ENCODE results near the gene PKM.
A peak's percentile ranks its signal among the peaks of the same experiment; 100 is the strongest.
"Not testable (repeated sequence)": the region's sequence is repeated elsewhere in the genome, so short reads cannot be mapped to it uniquely, and the experiment has no call there.

PKM gene

GRCh38 chr15:72174551-72175165 is 56.3 kb downstream of the PKM start:
- DNase-seq: no peak

GRCh38 chr15:72173864-72174550 is 57.0 kb downstream of the PKM start:
- DNase-seq: no peak

- DNase-seq: no peak
These were observed 57.6 kb downstream of the PKM start for GRCh38 chr15:72173401-72173800.

GRCh38 chr15:72172796-72173195 is 58.2 kb downstream of the PKM start:
- DNase-seq: no peak

- not testable (repeated sequence) for DNase-seq
These were observed 59.0 kb downstream of the PKM start for GRCh38 chr15:72171978-72172377.

GRCh38 chr15:72170691-72171090 is 60.3 kb downstream of the PKM start:
- no peak for DNase-seq

- no peak for DNase-seq
These were observed 60.9 kb downstream of the PKM start for GRCh38 chr15:72169921-72170611.

GRCh38 chr15:72169236-72169920 is 61.6 kb downstream of the PKM start:
- DNase-seq: no peak

- DNase-seq: no peak
These were observed 62.2 kb downstream of the PKM start for GRCh38 chr15:72168808-72169190.

- peak in 1 of 2 experiments; percentile 26 for DNase-seq
These were observed 62.7 kb downstream of the PKM start for GRCh38 chr15:72168131-72168807.

GRCh38 chr15:72167445-72167844 is 63.5 kb downstream of the PKM start:
- no peak for DNase-seq

- no peak for DNase-seq
These were observed 64.1 kb downstream of the PKM start for GRCh38 chr15:72166716-72167417.

GRCh38 chr15:72163719-72164118 is 67.3 kb downstream of the PKM start:
- no peak for DNase-seq

GRCh38 chr15:72162569-72162968 is 68.4 kb downstream of the PKM start:
- DNase-seq: no peak

- no peak for DNase-seq
These were observed 69.4 kb downstream of the PKM start for GRCh38 chr15:72161361-72162132.

GRCh38 chr15:72160696-72161245 is 70.2 kb downstream of the PKM start:
- DNase-seq: no peak

GRCh38 chr15:72156928-72157327 is 74.1 kb downstream of the PKM start:
- DNase-seq: no peak

GRCh38 chr15:72155635-72156616 is 75.1 kb downstream of the PKM start:
- DNase-seq: peak; percentile 90 to 92

GRCh38 chr15:72155003-72155621 is 75.9 kb downstream of the PKM start:
- DNase-seq: no peak
